ENCODE measurements around the gene PCBP3. TPM values are rescaled to one million over a fixed set of nuclear protein-coding genes. Genes with fewer than 3 reads are reported as not detected.
"Not testable (repeated sequence)": the region's sequence is repeated elsewhere in the genome, so short reads cannot be mapped to it uniquely, and the experiment has no call there.

PCBP3 gene
- polyA plus RNA-seq, 3 donors: 1.1 to 1.7 (median 1.4) TPM

GRCh38 chr21:45612665-45613019, 30.9 kb upstream of the PCBP3 start:
- DNase-seq (ENCODE audit: low read depth in 3 of 3, low spot score in 2 of 3): not testable (repeated sequence)

GRCh38 chr21:45613396-45613795, 30.1 kb upstream of the PCBP3 start:
- DNase-seq (ENCODE audit: low read depth in 3 of 3, low spot score in 2 of 3): no peak

- DNase-seq (ENCODE audit: low read depth in 3 of 3, low spot score in 2 of 3): no peak
These were observed 29.6 kb upstream of the PCBP3 start for GRCh38 chr21:45613881-45614280.

- DNase-seq (ENCODE audit: low read depth in 3 of 3, low spot score in 2 of 3): no peak
These were observed 28.3 kb upstream of the PCBP3 start for GRCh38 chr21:45615145-45615711.

GRCh38 chr21:45617021-45617921, 26.3 kb upstream of the PCBP3 start:
- DNase-seq (ENCODE audit: low read depth in 3 of 3, low spot score in 2 of 3): no peak

GRCh38 chr21:45618287-45618686, 25.2 kb upstream of the PCBP3 start:
- DNase-seq (ENCODE audit: low read depth in 3 of 3, low spot score in 2 of 3): no peak

GRCh38 chr21:45618846-45619485, 24.6 kb upstream of the PCBP3 start:
- no peak for DNase-seq (ENCODE audit: low read depth in 3 of 3, low spot score in 2 of 3)

- no peak for DNase-seq (ENCODE audit: low read depth in 3 of 3, low spot score in 2 of 3)
These were observed 23.2 kb upstream of the PCBP3 start for GRCh38 chr21:45620201-45620923.

- DNase-seq (ENCODE audit: low read depth in 3 of 3, low spot score in 2 of 3): not testable (repeated sequence)
These were observed 21.8 kb upstream of the PCBP3 start for GRCh38 chr21:45621435-45622331.

GRCh38 chr21:45622416-45623097, 21.0 kb upstream of the PCBP3 start:
- no peak for DNase-seq (ENCODE audit: low read depth in 3 of 3, low spot score in 2 of 3)

GRCh38 chr21:45623436-45623835, 20.1 kb upstream of the PCBP3 start:
- DNase-seq (ENCODE audit: low read depth in 3 of 3, low spot score in 2 of 3): no peak

GRCh38 chr21:45626127-45626526, 17.4 kb upstream of the PCBP3 start:
- DNase-seq (ENCODE audit: low read depth in 3 of 3, low spot score in 2 of 3): not testable (repeated sequence)

- DNase-seq (ENCODE audit: low read depth in 3 of 3, low spot score in 2 of 3): no peak
These were observed 14.2 kb upstream of the PCBP3 start for GRCh38 chr21:45629046-45629981.

GRCh38 chr21:45630066-45630694, 13.3 kb upstream of the PCBP3 start:
- no peak for DNase-seq (ENCODE audit: low read depth in 3 of 3, low spot score in 2 of 3)

- no peak for DNase-seq (ENCODE audit: low read depth in 3 of 3, low spot score in 2 of 3)
These were observed 12.6 kb upstream of the PCBP3 start for GRCh38 chr21:45630876-45631275.

GRCh38 chr21:45631540-45631939, 12.0 kb upstream of the PCBP3 start:
- no peak for DNase-seq (ENCODE audit: low read depth in 3 of 3, low spot score in 2 of 3)

- no peak for DNase-seq (ENCODE audit: low read depth in 3 of 3, low spot score in 2 of 3)
These were observed 11.4 kb upstream of the PCBP3 start for GRCh38 chr21:45632160-45632559.

Measured in right renal cortex interstitium (tissue), 3 donors.